Keratinocyte (primary cell): ENCODE data around the gene UBE2R2. TPM values are rescaled to one million over a fixed set of nuclear protein-coding genes. Genes with fewer than 3 reads are reported as not detected.
A peak's percentile ranks its signal among the peaks of the same experiment; 100 is the strongest.

ENCODE experiments used
- DNase-seq: peaks from one replicate; pipeline ENCODE4 v3.0.0-alpha.2; 2011; ENCODE audit warnings: low read depth, missing footprints, low spot score
- FAIRE-seq: peaks from 2 replicates; lab custom pipeline; 2011; peaks lifted over from hg19 to GRCh38; lab: Jason Lieb, UNC
- H2AFZ ChIP-seq: 2 replicates; pipeline ENCODE4 v1.6.0; 2012; ENCODE audit warnings: low read length, control low read depth, inconsistent platforms; ENCODE audit not compliant: control insufficient read depth
- H3K27ac ChIP-seq: 2 replicates; pipeline ENCODE4 v1.5.1; 2011; ENCODE audit warnings: low read length; ENCODE audit not compliant: control insufficient read depth, insufficient read depth
- H3K27me3 ChIP-seq: 3 replicates; pipeline ENCODE4 v1.6.0; 2011; ENCODE audit warnings: low read length; ENCODE audit not compliant: control insufficient read depth, insufficient read depth; ENCODE audit errors: extremely low read depth
- H3K36me3 ChIP-seq, 2 experiments: 2 replicates in 1 of 2; 3 replicates in 1 of 2; pipeline ENCODE4 v1.5.1; 2011; ENCODE audit warnings: low read length in 2 of 2, mild to moderate bottlenecking in 1 of 2; ENCODE audit not compliant: control insufficient read depth in 2 of 2, insufficient read depth in 2 of 2; ENCODE audit errors: extremely low read depth in 1 of 2
- H3K4me1 ChIP-seq: 3 replicates; pipeline ENCODE4 v1.5.1; 2011; ENCODE audit warnings: low read length; ENCODE audit not compliant: control insufficient read depth, insufficient read depth; ENCODE audit errors: extremely low read depth
- H3K4me2 ChIP-seq: 3 replicates; pipeline ENCODE4 v1.6.0; 2011; ENCODE audit warnings: low read depth, low read length; ENCODE audit not compliant: control insufficient read depth, insufficient read depth; ENCODE audit errors: extremely low read depth
- H3K4me3 ChIP-seq, 3 experiments: fragments of 200-600 bp in 1 of 3; sonication (generic) in 1 of 3; 2 replicates in 2 of 3; 3 replicates in 1 of 3; pipeline ENCODE4 v1.5.1; 2011 to 2016; ENCODE audit warnings: low read length in 3 of 3, mild to moderate bottlenecking in 3 of 3, control low read depth in 2 of 3, inconsistent platforms in 1 of 3, low read depth in 1 of 3, mixed read lengths in 1 of 3, mixed run types in 1 of 3, moderate library complexity in 1 of 3; ENCODE audit not compliant: control insufficient read depth in 2 of 3, insufficient read depth in 2 of 3; ENCODE audit errors: extremely low read depth in 1 of 3
- H3K79me2 ChIP-seq: 2 replicates; pipeline ENCODE4 v1.6.0; 2012; ENCODE audit warnings: low read length; ENCODE audit not compliant: control insufficient read depth, insufficient read depth
- H3K9ac ChIP-seq: 3 replicates; pipeline ENCODE4 v1.6.0; 2011; ENCODE audit warnings: low read length; ENCODE audit not compliant: control insufficient read depth, insufficient read depth; ENCODE audit errors: extremely low read depth
- H3K9me1 ChIP-seq: 3 replicates; pipeline ENCODE4 v1.6.0; 2011; ENCODE audit warnings: low read length; ENCODE audit not compliant: control insufficient read depth, insufficient read depth; ENCODE audit errors: extremely low read depth
- H3K9me3 ChIP-seq: 2 replicates; pipeline ENCODE4 v1.5.1; 2012; ENCODE audit warnings: low read depth, low read length; ENCODE audit not compliant: control insufficient read depth
- H4K20me1 ChIP-seq: 3 replicates; pipeline ENCODE4 v1.6.0; 2011; ENCODE audit warnings: low read length; ENCODE audit not compliant: control insufficient read depth, insufficient read depth; ENCODE audit errors: extremely low read depth
- EZH2 ChIP-seq: IDR thresholded peaks from one replicate; pipeline ENCODE4 v1.6.1; 2012; ENCODE audit warnings: inconsistent platforms, mild to moderate bottlenecking, low read length, moderate library complexity
- dilution Hi-C: fragments of 300-500 bp; cut with MboI; formaldehyde crosslinking; loops from one replicate; pipeline ENCODE4 v1.7.0; 2020; ENCODE audit warnings: low sequenced_read_pairs; ENCODE audit not compliant: extremely low pct_ligation_motif_present
- polyA plus RNA-seq, 5 experiments: library from polyadenylated mRNA; depleted of rRNA in 3 of 5; stranded (reverse) in 3 of 5; stranded (forward) in 1 of 5; unstranded in 1 of 5; fragments of >200 nt; gene quantifications; 1 replicate in 1 of 5; 2 replicates in 3 of 5; 3 replicates in 1 of 5; pipeline versions ENCODE4 v1.2.1 to v1.2.3, GENCODE V29; 2011 to 2012; ENCODE audit warnings: missing spikeins in 2 of 5, low read depth in 1 of 5, low replicate concordance in 1 of 5
- TF ChIP-seq, protein P1 (sequence below), 3 experiments: IDR thresholded peaks in 1 of 3; conservative IDR thresholded peaks in 1 of 3; optimal IDR thresholded peaks in 1 of 3; 2 replicates in 2 of 3; 3 replicates in 1 of 3; pipeline versions ENCODE3 to v1.5.1; 2011; ENCODE audit warnings: low read length in 3 of 3, mild to moderate bottlenecking in 3 of 3, moderate library complexity in 2 of 3, control low read depth in 1 of 3, inconsistent platforms in 1 of 3; ENCODE audit not compliant: insufficient read depth in 2 of 3; ENCODE audit errors: extremely low read depth in 1 of 3

UBE2R2 gene
- polyA plus RNA-seq, 1 donor (not counting 4 experiments of a cell fraction or from before 2014, with no cell fraction given), result 20.5 TPM

GRCh38 chr9:33813712-33814641, 3.0 kb upstream of the UBE2R2 start:
- no peaks in the 10 kb centered on the region for H3K9me1 ChIP-seq
- FAIRE-seq, result peak; percentile 94
- peaks cover 34% of the 10 kb centered on the region for H3K4me1 ChIP-seq
- peak overlapping the region in 1 of 3 experiments; percentile 25 for H3K4me3 ChIP-seq
- peak overlapping the region; percentile 37 for H3K4me2 ChIP-seq
- peak; percentile 92 for DNase-seq
- dilution Hi-C loops, result no loop called here
- H3K9me3 ChIP-seq, result no peaks in the 10 kb centered on the region
- TF ChIP-seq EZH2, result no peak
- TF ChIP-seq, protein P1, sequence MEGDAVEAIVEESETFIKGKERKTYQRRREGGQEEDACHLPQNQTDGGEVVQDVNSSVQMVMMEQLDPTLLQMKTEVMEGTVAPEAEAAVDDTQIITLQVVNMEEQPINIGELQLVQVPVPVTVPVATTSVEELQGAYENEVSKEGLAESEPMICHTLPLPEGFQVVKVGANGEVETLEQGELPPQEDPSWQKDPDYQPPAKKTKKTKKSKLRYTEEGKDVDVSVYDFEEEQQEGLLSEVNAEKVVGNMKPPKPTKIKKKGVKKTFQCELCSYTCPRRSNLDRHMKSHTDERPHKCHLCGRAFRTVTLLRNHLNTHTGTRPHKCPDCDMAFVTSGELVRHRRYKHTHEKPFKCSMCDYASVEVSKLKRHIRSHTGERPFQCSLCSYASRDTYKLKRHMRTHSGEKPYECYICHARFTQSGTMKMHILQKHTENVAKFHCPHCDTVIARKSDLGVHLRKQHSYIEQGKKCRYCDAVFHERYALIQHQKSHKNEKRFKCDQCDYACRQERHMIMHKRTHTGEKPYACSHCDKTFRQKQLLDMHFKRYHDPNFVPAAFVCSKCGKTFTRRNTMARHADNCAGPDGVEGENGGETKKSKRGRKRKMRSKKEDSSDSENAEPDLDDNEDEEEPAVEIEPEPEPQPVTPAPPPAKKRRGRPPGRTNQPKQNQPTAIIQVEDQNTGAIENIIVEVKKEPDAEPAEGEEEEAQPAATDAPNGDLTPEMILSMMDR (optimal IDR thresholded peaks at IDR 0.05 in 1 of 3, IDR thresholded peaks at IDR 0.05 in 1 of 3, conservative IDR thresholded peaks at IDR 0.05 in 1 of 3; ENCODE audit: extremely low read depth in 1 of 3, insufficient read depth in 2 of 3, low read length in 3 of 3), result peak in 2 of 3 experiments; percentile 34 to 53
- no peaks in the 10 kb centered on the region for H3K36me3 ChIP-seq
- peak overlapping the region; percentile 97 for H3K27ac ChIP-seq
- peak overlapping the region; percentile 24 for H2AFZ ChIP-seq
- peaks cover 3% of the 10 kb centered on the region for H4K20me1 ChIP-seq
- H3K27me3 ChIP-seq, result no peaks in the 10 kb centered on the region
- peaks cover 18% of the 10 kb centered on the region for H3K79me2 ChIP-seq
- H3K9ac ChIP-seq, result peak overlapping the region; percentile 51

GRCh38 chr9:33815781-33816180, 1.2 kb upstream of the UBE2R2 start:
- no peak for FAIRE-seq
- H2AFZ ChIP-seq, result no peak overlapping the region
- peaks cover 8% of the 10 kb centered on the region for H4K20me1 ChIP-seq
- no peaks in the 10 kb centered on the region for H3K27me3 ChIP-seq
- no peaks in the 10 kb centered on the region for H3K9me1 ChIP-seq
- peaks cover 49% of the 10 kb centered on the region for H3K4me1 ChIP-seq
- H3K27ac ChIP-seq, result peak overlapping the region; percentile 97
- TF ChIP-seq EZH2, result no peak
- TF ChIP-seq, protein P1 (optimal IDR thresholded peaks at IDR 0.05 in 1 of 3, IDR thresholded peaks at IDR 0.05 in 1 of 3, conservative IDR thresholded peaks at IDR 0.05 in 1 of 3; ENCODE audit: extremely low read depth in 1 of 3, insufficient read depth in 2 of 3, low read length in 3 of 3), result no peak
- dilution Hi-C loops, result no loop called here
- DNase-seq, result no peak
- H3K9me3 ChIP-seq, result no peaks in the 10 kb centered on the region
- H3K79me2 ChIP-seq, result peaks cover 36% of the 10 kb centered on the region
- no peak overlapping the region for H3K4me3 ChIP-seq
- peak overlapping the region; percentile 92 for H3K4me2 ChIP-seq
- H3K36me3 ChIP-seq, result peaks cover 0 to 1% of the 10 kb centered on the region in 2 experiments
- peak overlapping the region; percentile 95 for H3K9ac ChIP-seq
